ENCODE measurements around the gene FRY. TPM values are rescaled to one million over a fixed set of nuclear protein-coding genes. Genes with fewer than 3 reads are reported as not detected.

FRY gene
- total and polyA plus RNA-seq, 9 of the 15 experiments (the other 6 are each of a cell fraction or from before 2014, with no cell fraction given): 0.03 to 0.31 (median 0.11) TPM; not detected in 3

DNA sequence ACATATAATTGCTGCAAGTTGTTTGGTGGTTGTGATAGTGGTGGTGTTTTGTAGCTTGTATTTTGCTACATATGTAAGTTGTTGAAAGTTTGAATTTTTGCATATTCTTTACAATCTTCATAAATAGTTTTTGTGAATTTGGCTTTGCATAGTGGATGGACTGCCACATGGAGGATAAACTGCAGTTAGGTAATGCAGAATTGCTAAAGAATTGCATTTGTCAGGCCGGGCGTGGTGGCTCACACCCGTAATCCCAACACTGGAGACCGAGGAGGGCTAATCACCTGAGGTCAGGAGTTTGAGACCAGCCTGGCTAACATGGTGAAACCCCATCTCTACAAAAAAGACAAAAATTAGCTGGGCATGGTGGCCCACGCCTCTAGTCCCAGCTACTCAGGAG, 171.6 kb downstream of the FRY start:
- no peak for DNase-seq (ENCODE audit: extremely low read depth in 1 of 4, low spot score in 3 of 4)
- Histone ChIP-seq H2AFZ (ENCODE audit: low read depth, low read length) (no peak overlapping the region), H3K9ac (ENCODE audit: insufficient read depth in 1 of 2, low read depth in 2 of 2, low read length in 2 of 2) (no peak overlapping the region), H4K20me1 (replicated peaks; ENCODE audit: control insufficient read depth, insufficient read depth, low read length) (no peaks in the 10 kb centered on the region), H3K27ac (ENCODE audit: extremely low read depth, low read depth, low read length) (no peak overlapping the region), H3K27me3 (ENCODE audit: control insufficient read depth in 2 of 2, insufficient read depth in 2 of 2, low read length in 2 of 2) (no peaks in the 10 kb centered on the region; a peak in 1 of 5 replicates), H3K4me1 (replicated peaks in 1 of 2; ENCODE audit: control insufficient read depth in 2 of 2, insufficient read depth in 2 of 2, low read length in 2 of 2) (no peaks in the 10 kb centered on the region), H3K4me2 (ENCODE audit: insufficient read depth, low read length) (no peak overlapping the region), H3K9me1 (ENCODE audit: control insufficient read depth, insufficient read depth, low read length) (no peaks in the 10 kb centered on the region), H3K9me3 (replicated peaks; ENCODE audit: control insufficient read depth, insufficient read depth, low read depth, low read length) (no peaks in the 10 kb centered on the region), H3K4me3 (no peak overlapping the region), H3K79me2 (ENCODE audit: control insufficient read depth, insufficient read depth, low read length) (no peaks in the 10 kb centered on the region), H3K36me3 (ENCODE audit: control insufficient read depth, insufficient read depth, low read length) (no peaks in the 10 kb centered on the region)
- intact Hi-C loops (cut with micrococcal nuclease) (no loop called here), in situ Hi-C loops (cut with MboI) (no loop called here)
- FAIRE-seq: no peak
- no TSS peak for BruUV-seq (replicated peaks)
- ATAC-seq: no peak
- 0% methylated on average over 4 of the region's 5 CpGs for WGBS (ENCODE audit: insufficient coverage, low coverage, missing lambda C conversion rate)
- ChIA-PET CTCF (ENCODE audit: low intra/inter-chr PET ratio) (no interaction called here), POLR2A (no interaction called here)
- TF ChIP-seq, protein P1, sequence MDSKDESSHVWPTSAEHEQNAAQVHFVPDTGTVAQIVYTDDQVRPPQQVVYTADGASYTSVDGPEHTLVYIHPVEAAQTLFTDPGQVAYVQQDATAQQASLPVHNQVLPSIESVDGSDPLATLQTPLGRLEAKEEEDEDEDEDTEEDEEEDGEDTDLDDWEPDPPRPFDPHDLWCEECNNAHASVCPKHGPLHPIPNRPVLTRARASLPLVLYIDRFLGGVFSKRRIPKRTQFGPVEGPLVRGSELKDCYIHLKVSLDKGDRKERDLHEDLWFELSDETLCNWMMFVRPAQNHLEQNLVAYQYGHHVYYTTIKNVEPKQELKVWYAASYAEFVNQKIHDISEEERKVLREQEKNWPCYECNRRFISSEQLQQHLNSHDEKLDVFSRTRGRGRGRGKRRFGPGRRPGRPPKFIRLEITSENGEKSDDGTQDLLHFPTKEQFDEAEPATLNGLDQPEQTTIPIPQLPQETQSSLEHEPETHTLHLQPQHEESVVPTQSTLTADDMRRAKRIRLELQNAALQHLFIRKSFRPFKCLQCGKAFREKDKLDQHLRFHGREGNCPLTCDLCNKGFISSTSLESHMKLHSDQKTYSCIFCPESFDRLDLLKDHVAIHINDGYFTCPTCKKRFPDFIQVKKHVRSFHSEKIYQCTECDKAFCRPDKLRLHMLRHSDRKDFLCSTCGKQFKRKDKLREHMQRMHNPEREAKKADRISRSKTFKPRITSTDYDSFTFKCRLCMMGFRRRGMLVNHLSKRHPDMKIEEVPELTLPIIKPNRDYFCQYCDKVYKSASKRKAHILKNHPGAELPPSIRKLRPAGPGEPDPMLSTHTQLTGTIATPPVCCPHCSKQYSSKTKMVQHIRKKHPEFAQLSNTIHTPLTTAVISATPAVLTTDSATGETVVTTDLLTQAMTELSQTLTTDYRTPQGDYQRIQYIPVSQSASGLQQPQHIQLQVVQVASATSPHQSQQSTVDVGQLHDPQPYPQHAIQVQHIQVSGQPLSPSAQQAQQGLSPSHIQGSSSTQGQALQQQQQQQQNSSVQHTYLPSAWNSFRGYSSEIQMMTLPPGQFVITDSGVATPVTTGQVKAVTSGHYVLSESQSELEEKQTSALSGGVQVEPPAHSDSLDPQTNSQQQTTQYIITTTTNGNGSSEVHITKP (IDR thresholded peaks at IDR 0.05; ENCODE audit: partially characterized antibody): no peak
- no peak for TF ChIP-seq SNRNP70 (optimal IDR thresholded peaks at IDR 0.05; ENCODE audit: low read depth, low read length)
- no peak for TF ChIP-seq MAFK (IDR thresholded peaks at IDR 0.05; ENCODE audit: low read length)
- TF ChIP-seq PPARD (CRISPR knock-in tag; IDR thresholded peaks at IDR 0.05): no peak
- TF ChIP-seq, protein P2, sequence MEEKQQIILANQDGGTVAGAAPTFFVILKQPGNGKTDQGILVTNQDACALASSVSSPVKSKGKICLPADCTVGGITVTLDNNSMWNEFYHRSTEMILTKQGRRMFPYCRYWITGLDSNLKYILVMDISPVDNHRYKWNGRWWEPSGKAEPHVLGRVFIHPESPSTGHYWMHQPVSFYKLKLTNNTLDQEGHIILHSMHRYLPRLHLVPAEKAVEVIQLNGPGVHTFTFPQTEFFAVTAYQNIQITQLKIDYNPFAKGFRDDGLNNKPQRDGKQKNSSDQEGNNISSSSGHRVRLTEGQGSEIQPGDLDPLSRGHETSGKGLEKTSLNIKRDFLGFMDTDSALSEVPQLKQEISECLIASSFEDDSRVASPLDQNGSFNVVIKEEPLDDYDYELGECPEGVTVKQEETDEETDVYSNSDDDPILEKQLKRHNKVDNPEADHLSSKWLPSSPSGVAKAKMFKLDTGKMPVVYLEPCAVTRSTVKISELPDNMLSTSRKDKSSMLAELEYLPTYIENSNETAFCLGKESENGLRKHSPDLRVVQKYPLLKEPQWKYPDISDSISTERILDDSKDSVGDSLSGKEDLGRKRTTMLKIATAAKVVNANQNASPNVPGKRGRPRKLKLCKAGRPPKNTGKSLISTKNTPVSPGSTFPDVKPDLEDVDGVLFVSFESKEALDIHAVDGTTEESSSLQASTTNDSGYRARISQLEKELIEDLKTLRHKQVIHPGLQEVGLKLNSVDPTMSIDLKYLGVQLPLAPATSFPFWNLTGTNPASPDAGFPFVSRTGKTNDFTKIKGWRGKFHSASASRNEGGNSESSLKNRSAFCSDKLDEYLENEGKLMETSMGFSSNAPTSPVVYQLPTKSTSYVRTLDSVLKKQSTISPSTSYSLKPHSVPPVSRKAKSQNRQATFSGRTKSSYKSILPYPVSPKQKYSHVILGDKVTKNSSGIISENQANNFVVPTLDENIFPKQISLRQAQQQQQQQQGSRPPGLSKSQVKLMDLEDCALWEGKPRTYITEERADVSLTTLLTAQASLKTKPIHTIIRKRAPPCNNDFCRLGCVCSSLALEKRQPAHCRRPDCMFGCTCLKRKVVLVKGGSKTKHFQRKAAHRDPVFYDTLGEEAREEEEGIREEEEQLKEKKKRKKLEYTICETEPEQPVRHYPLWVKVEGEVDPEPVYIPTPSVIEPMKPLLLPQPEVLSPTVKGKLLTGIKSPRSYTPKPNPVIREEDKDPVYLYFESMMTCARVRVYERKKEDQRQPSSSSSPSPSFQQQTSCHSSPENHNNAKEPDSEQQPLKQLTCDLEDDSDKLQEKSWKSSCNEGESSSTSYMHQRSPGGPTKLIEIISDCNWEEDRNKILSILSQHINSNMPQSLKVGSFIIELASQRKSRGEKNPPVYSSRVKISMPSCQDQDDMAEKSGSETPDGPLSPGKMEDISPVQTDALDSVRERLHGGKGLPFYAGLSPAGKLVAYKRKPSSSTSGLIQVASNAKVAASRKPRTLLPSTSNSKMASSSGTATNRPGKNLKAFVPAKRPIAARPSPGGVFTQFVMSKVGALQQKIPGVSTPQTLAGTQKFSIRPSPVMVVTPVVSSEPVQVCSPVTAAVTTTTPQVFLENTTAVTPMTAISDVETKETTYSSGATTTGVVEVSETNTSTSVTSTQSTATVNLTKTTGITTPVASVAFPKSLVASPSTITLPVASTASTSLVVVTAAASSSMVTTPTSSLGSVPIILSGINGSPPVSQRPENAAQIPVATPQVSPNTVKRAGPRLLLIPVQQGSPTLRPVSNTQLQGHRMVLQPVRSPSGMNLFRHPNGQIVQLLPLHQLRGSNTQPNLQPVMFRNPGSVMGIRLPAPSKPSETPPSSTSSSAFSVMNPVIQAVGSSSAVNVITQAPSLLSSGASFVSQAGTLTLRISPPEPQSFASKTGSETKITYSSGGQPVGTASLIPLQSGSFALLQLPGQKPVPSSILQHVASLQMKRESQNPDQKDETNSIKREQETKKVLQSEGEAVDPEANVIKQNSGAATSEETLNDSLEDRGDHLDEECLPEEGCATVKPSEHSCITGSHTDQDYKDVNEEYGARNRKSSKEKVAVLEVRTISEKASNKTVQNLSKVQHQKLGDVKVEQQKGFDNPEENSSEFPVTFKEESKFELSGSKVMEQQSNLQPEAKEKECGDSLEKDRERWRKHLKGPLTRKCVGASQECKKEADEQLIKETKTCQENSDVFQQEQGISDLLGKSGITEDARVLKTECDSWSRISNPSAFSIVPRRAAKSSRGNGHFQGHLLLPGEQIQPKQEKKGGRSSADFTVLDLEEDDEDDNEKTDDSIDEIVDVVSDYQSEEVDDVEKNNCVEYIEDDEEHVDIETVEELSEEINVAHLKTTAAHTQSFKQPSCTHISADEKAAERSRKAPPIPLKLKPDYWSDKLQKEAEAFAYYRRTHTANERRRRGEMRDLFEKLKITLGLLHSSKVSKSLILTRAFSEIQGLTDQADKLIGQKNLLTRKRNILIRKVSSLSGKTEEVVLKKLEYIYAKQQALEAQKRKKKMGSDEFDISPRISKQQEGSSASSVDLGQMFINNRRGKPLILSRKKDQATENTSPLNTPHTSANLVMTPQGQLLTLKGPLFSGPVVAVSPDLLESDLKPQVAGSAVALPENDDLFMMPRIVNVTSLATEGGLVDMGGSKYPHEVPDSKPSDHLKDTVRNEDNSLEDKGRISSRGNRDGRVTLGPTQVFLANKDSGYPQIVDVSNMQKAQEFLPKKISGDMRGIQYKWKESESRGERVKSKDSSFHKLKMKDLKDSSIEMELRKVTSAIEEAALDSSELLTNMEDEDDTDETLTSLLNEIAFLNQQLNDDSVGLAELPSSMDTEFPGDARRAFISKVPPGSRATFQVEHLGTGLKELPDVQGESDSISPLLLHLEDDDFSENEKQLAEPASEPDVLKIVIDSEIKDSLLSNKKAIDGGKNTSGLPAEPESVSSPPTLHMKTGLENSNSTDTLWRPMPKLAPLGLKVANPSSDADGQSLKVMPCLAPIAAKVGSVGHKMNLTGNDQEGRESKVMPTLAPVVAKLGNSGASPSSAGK (IDR thresholded peaks at IDR 0.05): no peak
- TF ChIP-seq FOXK2 (conservative IDR thresholded peaks at IDR 0.05 in 1 of 2, IDR thresholded peaks at IDR 0.05 in 1 of 2; ENCODE audit: low read depth in 2 of 2): no peak
- TF ChIP-seq ZNF174 (CRISPR knock-in tag; IDR thresholded peaks at IDR 0.05): no peak

Data from K562 (cell line).